GM12873 (cell line): ENCODE measurements around the gene PLA2G6.

Experiments
- TF ChIP-seq, protein P1 (sequence below): IDR thresholded peaks from 2 replicates; pipeline ENCODE4 v1.5.1; 2012; ENCODE audit warnings: low read depth, mild to moderate bottlenecking, moderate library complexity, low read length, control low read depth; ENCODE audit not compliant: insufficient read depth; ENCODE audit errors: missing control alignments

Gene PLA2G6

DNA sequence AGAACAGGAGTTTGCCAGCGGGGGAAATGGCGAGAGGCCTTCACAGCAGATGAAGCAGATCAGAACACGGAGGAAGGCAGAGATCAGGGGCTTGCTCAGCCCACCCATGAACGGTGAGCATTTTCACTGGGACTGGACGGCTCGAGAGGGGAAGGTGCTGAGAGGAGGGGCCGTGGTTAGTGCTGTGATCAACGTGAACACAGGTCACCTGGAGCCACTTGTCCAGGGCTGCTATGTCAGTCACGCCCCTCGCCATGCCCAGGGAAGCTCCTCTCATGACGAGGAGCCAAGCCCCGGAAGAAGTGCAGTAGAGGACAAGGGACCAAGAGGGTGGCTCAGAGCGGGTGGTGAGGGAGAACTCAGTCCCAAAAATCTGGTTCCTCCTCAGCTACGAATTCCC lies 7.0 kb downstream of the PLA2G6 start:
- TF ChIP-seq, protein P1, sequence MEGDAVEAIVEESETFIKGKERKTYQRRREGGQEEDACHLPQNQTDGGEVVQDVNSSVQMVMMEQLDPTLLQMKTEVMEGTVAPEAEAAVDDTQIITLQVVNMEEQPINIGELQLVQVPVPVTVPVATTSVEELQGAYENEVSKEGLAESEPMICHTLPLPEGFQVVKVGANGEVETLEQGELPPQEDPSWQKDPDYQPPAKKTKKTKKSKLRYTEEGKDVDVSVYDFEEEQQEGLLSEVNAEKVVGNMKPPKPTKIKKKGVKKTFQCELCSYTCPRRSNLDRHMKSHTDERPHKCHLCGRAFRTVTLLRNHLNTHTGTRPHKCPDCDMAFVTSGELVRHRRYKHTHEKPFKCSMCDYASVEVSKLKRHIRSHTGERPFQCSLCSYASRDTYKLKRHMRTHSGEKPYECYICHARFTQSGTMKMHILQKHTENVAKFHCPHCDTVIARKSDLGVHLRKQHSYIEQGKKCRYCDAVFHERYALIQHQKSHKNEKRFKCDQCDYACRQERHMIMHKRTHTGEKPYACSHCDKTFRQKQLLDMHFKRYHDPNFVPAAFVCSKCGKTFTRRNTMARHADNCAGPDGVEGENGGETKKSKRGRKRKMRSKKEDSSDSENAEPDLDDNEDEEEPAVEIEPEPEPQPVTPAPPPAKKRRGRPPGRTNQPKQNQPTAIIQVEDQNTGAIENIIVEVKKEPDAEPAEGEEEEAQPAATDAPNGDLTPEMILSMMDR = no peak

DNA sequence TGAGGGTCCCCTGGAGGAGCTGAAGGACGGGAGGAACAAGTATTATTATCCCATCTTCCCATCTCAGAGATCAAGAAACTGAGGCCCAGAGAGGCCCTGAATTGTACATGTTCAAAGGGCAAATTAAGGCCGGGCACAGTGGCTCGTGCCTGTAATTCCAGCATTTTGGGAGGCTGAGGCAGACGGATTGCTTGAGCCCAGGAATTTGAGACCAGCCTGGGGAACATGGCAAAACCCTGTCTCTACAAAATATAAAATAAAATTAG lies 8.1 kb downstream of the PLA2G6 start:
- TF ChIP-seq, protein P1 = no peak

DNA sequence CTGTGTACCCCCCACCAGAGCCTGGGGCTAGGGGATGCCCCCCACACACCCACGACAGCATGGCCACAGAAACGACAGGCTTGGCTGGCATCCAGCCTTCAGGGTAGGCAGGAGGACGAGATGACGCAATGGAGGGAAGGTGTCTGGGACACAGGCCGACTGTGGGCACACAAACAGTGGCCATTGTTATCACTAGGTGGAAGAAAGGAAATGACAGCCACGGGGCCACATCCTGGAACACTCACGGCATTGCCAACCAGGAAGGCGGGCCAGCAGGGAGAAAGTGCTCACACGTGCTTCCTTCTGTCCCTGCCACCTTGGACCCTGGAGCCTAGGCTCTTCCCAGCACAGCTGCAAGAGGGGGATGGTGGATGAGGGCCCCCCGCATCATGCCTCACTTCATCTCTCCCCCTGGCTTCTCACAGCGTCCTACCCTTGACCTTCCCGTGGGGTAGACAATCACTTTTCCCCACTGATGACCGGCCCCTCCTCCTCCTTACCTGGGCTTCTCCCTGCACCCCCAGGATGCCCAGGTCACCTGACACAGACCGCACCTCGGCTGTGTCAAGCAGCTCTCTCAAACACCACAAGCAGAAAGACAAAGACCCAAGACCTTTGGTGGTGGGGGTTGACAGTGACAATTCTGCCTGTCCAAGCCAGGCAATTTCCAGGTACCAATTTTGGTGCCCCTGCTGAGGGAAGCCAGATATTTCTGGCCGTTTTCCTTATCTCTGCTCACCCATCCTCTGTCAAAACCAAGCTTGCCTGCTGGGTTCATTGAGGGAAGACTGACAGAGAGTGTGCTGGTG lies 8.6 kb downstream of the PLA2G6 start:
- TF ChIP-seq, protein P1 = no peak

DNA sequence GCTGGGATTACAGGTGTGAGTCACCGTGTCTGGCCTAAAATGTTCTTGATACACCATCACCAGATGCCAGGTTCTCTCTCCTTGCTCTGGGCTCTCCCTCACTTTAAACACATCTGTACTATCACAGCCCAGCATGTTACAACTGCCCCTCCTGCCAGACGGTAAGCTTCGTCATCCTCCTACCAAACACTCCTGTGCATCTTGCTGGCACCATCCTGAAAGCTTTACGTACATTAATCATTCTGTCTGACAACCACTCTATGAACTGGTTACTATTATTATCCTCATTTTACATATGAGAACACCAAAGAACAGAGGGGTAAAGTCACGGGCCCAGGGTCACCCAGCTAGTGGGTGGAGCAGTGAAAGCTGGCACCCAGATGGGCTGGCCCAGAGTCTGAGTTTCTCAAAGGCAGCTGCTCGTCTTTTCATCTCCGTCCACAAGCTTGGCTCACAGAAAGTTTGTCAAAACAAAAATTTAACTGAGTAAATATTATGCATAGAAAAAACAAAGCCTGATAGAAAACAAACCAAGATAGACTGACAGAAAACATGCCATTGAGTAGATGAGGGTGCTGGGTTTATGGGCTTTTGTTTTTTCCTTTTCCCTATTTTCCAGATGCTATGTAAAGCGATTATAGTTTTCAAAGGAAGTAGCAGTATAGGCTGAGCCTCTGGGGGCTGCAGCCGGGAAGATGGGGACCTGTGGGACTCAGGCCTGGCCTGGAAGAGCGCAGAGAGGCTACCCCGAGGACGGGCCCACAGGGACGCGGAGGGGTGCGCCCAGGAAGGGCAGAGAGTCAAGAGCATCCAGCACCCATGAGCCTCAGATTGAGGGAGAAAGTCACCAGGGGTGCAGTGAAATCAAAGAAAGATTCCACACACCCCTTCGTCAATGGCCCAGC lies 9.5 kb downstream of the PLA2G6 start:
- TF ChIP-seq, protein P1 = no peak

DNA sequence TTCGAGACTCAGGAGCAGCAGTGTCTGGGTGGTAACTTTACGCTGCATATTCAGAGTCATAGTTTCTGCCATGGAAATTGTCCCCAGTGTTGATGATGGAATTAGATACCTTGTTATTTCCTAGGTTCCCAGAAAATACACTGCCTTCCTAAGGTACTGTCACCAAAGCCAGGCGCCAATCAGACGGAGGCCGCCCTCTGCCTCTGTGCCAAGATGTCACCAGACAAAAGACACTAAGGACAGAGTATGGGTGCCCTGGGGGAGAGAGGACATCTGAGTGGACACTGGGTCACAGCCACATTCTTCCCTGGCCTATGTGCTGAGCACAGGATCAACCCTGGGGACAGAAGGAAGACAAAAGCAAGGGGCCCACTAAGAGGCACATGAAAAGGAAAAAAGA lies 11.2 kb downstream of the PLA2G6 start:
- TF ChIP-seq, protein P1 = no peak

DNA sequence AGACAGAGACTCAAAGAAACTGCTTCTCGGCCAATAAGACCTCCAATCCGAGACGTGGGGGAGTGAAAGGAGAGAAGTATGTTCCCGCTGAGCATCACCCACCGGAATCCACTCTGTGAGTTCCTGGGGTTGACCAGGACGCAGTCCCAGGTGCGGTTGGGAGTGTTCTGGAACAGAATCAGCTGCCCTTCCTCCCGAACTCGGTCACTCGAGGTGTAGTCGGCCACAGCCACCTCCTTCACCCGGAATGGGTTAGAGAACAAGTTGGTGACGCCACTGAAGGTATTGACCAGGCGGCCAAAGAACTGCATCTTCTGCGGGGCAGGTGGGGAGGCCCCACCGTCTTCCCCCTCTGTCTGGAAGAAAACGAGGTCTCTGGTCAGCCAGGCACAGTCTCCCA lies 12.5 kb downstream of the PLA2G6 start:
- TF ChIP-seq, protein P1 = no peak

DNA sequence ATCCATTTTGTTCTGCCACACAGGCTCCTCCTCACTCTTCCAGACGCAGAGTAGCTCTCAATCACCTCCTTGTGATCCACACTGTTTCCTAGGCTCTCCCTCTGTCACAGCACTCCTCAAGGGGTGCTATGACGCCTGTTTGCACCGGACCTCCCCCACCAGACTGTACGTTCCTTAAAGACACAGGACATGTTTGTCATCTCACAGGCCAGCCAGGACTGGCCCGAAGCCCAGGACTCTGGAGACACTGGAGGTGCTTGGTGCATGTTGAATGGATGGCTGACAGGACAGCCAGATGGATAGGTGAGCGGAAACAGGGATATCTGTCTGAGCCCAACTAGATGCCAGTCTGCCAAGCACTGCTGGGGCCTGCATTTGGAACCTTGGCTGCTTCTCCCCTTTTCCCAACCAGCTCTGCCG lies 13.6 kb downstream of the PLA2G6 start:
- TF ChIP-seq, protein P1 = no peak
